ENCODE results near the gene NDUFS4.

The NDUFS4 gene

GRCh38 chr5:53569453-53569852, 9.0 kb downstream of the NDUFS4 start:
- no peak for DNase-seq (ENCODE audit: low spot score)
- no peak for TF ChIP-seq CTCF (IDR thresholded peaks at IDR 0.05)

GRCh38 chr5:53571403-53571802, 11.0 kb downstream of the NDUFS4 start:
- Histone ChIP-seq H3K4me3 (no peak overlapping the region), H3K27ac (no peak overlapping the region)
- DNase-seq (ENCODE audit: low spot score), result no peak
- TF ChIP-seq CTCF (IDR thresholded peaks at IDR 0.05), result no peak

More at GRCh38 chr5:53569453-53569852, 9.0 kb downstream of the NDUFS4 start:
- Histone ChIP-seq H3K27ac (no peak overlapping the region), H3K4me3 (no peak overlapping the region)

GRCh38 chr5:53575101-53575500, 14.7 kb downstream of the NDUFS4 start:
- H3K4me3 ChIP-seq, result no peak overlapping the region
- DNase-seq (ENCODE audit: low spot score), result no peak
- TF ChIP-seq CTCF (IDR thresholded peaks at IDR 0.05), result no peak
- H3K27ac ChIP-seq, result no peak overlapping the region

GRCh38 chr5:53575831-53576230, 15.4 kb downstream of the NDUFS4 start:
- TF ChIP-seq CTCF (IDR thresholded peaks at IDR 0.05), result no peak
- DNase-seq (ENCODE audit: low spot score), result no peak
- H3K27ac ChIP-seq, result no peak overlapping the region
- H3K4me3 ChIP-seq, result no peak overlapping the region

- no peak overlapping the region for H3K4me3 ChIP-seq
- DNase-seq (ENCODE audit: low spot score), result no peak
Observed at GRCh38 chr5:53576674-53577073, 16.2 kb downstream of the NDUFS4 start.

GRCh38 chr5:53578854-53579253, 18.4 kb downstream of the NDUFS4 start:
- no peak for TF ChIP-seq CTCF (IDR thresholded peaks at IDR 0.05)
- H3K27ac ChIP-seq, result no peak overlapping the region
- no peak overlapping the region for H3K4me3 ChIP-seq
- no peak for DNase-seq (ENCODE audit: low spot score)

More at GRCh38 chr5:53576674-53577073, 16.2 kb downstream of the NDUFS4 start:
- TF ChIP-seq CTCF (IDR thresholded peaks at IDR 0.05), result no peak
- H3K27ac ChIP-seq, result no peak overlapping the region

- no peak for DNase-seq (ENCODE audit: low spot score)
- Histone ChIP-seq H3K27ac (no peak overlapping the region), H3K4me3 (no peak overlapping the region)
- no peak for TF ChIP-seq CTCF (IDR thresholded peaks at IDR 0.05)
Observed at GRCh38 chr5:53580547-53580946, 20.1 kb downstream of the NDUFS4 start.

Measured in coronary artery (tissue), 2 donors.